CD4-positive, alpha-beta T cell treated with Interleukin-17A for 1 hour (primary cell): ENCODE results near the gene PAQR9.
A peak's percentile ranks its signal among the peaks of the same experiment; 100 is the strongest.

Source experiments
- DNase-seq: peaks from one replicate; pipeline ENCODE4 v3.0.0-alpha.2; 2020

PAQR9 gene

GRCh38 chr3:142950972-142951371, 12.5 kb downstream of the PAQR9 start:
- DNase-seq: no peak

- DNase-seq: no peak
Measured at GRCh38 chr3:142947799-142948575, 15.5 kb downstream of the PAQR9 start.

- DNase-seq: no peak
Measured at GRCh38 chr3:142947352-142947751, 16.1 kb downstream of the PAQR9 start.

GRCh38 chr3:142946861-142947260, 16.6 kb downstream of the PAQR9 start:
- DNase-seq: no peak

- no peak for DNase-seq
Measured at GRCh38 chr3:142945023-142945422, 18.5 kb downstream of the PAQR9 start.

- peak; percentile 25 for DNase-seq
Measured at GRCh38 chr3:142944342-142944741, 19.1 kb downstream of the PAQR9 start.

- DNase-seq: no peak
Measured at GRCh38 chr3:142943870-142944269, 19.6 kb downstream of the PAQR9 start.

- no peak for DNase-seq
Measured at GRCh38 chr3:142943349-142943748, 20.1 kb downstream of the PAQR9 start.

GRCh38 chr3:142941373-142942123, 21.9 kb downstream of the PAQR9 start:
- no peak for DNase-seq

GRCh38 chr3:142940472-142940871, 23.0 kb downstream of the PAQR9 start:
- no peak for DNase-seq

GRCh38 chr3:142940000-142940399, 23.5 kb downstream of the PAQR9 start:
- no peak for DNase-seq

GRCh38 chr3:142935963-142936362, 27.5 kb downstream of the PAQR9 start:
- no peak for DNase-seq

- DNase-seq: no peak
Measured at GRCh38 chr3:142934887-142935269, 28.6 kb downstream of the PAQR9 start.

- DNase-seq: no peak
Measured at GRCh38 chr3:142934128-142934886, 29.2 kb downstream of the PAQR9 start.

GRCh38 chr3:142931222-142931621, 32.3 kb downstream of the PAQR9 start:
- DNase-seq: peak; percentile 30

GRCh38 chr3:142930463-142930862, 33.0 kb downstream of the PAQR9 start:
- DNase-seq: no peak

- DNase-seq: no peak
Measured at GRCh38 chr3:142929890-142930289, 33.6 kb downstream of the PAQR9 start.

GRCh38 chr3:142929109-142929508, 34.4 kb downstream of the PAQR9 start:
- DNase-seq: peak; percentile 39

- DNase-seq: no peak
Measured at GRCh38 chr3:142926368-142926944, 37.0 kb downstream of the PAQR9 start.

- no peak for DNase-seq
Measured at GRCh38 chr3:142925140-142925539, 38.3 kb downstream of the PAQR9 start.

- DNase-seq: no peak
Measured at GRCh38 chr3:142923694-142924093, 39.8 kb downstream of the PAQR9 start.

- DNase-seq: no peak
Measured at GRCh38 chr3:142916605-142917004, 46.9 kb downstream of the PAQR9 start.

GRCh38 chr3:142915636-142916035, 47.8 kb downstream of the PAQR9 start:
- DNase-seq: no peak
